GM18499 (cell line): ENCODE measurements around the gene ATRNL1.

Source experiments
- ATAC-seq: cut with Tn5 transposase; IDR thresholded peaks from one replicate; pipeline ENCODE4 v1.9.1; 2021; ENCODE audit warnings: moderate number of reproducible peaks; ENCODE audit not compliant: insufficient read depth, unreplicated experiment

The ATRNL1 gene

GRCh38 chr10:115093286-115093775, at the start of gene ATRNL1:
Gene ATRNL1 (plus strand): TSS chr10:115093365. CDS start chr10:115093751, 386 bp downstream.
- peak; percentile 34 for ATAC-seq

GRCh38 chr10:115043719-115044118, 49.4 kb upstream of the ATRNL1 start:
- no peak for ATAC-seq

DNA sequence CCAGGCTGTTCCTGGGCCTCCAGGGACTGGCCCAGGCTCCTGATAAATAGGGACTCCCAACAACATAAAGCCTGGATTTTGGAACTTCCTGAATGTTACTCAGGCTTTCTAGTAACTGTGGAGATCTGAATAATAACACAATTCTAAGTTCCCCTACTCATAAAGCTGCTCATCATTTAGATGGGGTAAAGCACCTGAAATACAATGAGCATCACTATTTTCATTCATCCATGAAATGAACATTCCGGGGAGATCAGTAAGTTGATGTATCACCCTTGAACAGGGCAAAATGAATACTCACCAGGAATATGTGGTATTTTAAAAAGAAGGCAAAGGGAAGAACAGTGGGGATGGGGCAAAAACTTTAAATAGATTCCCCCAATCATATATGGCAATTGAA, 48.3 kb upstream of the ATRNL1 start:
- ATAC-seq, result no peak

DNA sequence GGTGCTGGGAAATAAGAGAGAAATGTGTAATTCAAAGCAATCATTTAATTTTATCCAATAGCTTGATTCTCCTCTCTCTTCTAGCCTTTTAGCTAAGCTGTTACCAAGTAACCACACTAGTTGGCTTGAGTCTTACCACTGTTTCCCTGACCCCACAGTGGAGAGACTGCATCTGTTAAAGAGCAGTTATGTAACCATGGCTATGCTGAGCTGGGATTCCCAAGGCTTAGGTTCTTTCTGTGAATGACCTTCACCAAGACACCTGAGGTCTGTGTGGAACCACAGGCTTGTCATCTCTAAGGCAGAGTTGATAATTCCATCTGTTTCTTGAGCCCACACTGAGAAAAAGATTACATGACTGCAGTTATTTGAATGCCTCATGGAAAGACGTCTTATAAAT, 47.7 kb upstream of the ATRNL1 start:
- ATAC-seq, result no peak

DNA sequence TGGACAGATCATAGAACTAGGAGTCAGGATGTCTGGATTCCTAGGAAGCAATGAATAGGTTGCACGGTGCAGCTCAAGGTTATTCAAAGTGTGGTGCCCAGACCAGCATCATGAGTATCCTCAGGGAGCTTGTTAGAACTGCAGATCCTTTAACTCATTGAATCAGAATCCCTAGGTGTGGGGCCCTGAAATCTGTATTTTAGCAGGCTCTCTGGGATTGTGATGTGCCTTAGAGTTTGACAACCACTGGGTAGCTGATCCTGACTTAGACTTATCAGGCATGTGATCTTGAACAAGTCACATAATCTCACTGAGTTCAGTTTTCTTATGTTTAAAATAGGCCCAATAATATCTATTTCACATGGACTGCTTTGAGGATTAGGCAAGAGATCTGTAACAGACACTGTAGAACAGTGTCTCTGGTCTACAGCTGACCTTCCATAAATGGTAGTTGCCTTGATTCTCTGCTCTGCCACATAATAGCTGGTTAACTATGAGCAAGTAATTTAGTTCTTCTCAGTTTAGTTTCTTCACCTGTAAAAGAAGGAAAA, 46.4 kb upstream of the ATRNL1 start:
- no peak for ATAC-seq

GRCh38 chr10:115047705-115048104, 45.5 kb upstream of the ATRNL1 start:
- no peak for ATAC-seq

DNA sequence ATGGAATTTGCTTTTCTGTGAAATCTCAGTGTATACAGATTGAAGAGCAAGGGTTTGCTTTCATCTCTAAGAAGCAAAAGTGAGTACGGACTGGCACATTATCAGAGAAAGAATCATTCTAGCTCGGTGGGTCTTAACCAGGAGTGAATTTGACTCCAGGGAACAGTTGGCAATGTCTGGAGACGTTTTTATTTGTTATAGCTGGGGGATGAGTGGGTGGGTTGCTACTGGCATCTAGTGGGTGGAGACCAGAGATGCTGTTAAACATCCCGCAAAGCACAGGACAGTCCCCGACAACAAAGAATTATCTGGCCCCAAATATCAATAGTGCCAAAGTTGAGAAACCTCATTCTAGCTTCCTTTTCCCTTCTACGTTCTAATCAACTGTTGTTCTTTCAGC, 43.8 kb upstream of the ATRNL1 start:
- no peak for ATAC-seq

DNA sequence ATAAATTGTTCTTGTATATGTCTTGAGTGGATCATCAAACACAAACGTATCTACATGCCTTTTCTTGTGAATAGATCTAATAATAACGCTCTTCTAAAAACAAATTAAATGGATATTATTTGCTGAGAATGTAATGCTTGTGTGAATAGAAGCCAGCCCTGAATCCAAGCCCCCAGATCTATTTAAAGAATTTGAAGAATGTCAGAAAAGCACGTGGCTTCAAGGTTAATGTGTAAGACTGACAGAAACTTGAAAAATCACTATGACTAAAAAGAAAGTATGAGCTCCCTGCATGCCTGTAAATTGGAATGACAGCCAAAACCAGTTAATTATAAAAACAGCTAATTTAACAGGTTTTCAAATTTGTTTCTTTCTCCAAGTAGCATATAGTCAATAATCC, 43.2 kb upstream of the ATRNL1 start:
- ATAC-seq, result no peak

DNA sequence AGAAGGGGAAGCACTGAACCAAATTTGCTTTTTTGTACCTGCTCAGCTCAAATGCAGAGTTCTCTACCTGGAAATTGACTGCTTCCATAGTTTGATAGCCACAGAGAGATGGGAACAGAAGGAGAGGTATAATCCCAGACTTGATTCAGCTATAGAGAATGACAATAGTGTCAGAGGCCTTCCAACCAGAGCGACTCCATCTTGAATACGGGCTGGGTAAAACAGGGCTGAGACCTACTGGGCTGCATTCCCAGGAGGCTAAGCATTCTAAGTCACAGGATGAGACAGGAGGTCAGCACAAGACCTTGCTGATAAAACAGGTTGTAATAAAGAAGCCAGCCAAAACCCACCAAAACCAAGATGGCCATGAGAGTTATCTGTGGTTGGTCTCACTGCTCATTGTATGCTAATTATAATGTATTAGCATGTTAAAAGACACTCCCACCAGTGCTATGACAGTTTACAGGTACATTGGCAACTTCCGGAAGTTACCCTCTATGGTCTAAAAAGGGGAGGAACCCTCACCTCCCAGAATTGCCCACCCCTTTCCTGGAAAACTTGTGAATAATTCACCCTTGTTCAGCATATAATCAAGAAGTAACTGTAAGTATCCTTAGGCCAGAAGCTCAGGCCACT, 42.7 kb upstream of the ATRNL1 start:
- ATAC-seq, result no peak

GRCh38 chr10:115051216-115051615, 41.9 kb upstream of the ATRNL1 start:
- ATAC-seq, result no peak

GRCh38 chr10:115052226-115052625, 40.9 kb upstream of the ATRNL1 start:
- ATAC-seq, result no peak

DNA sequence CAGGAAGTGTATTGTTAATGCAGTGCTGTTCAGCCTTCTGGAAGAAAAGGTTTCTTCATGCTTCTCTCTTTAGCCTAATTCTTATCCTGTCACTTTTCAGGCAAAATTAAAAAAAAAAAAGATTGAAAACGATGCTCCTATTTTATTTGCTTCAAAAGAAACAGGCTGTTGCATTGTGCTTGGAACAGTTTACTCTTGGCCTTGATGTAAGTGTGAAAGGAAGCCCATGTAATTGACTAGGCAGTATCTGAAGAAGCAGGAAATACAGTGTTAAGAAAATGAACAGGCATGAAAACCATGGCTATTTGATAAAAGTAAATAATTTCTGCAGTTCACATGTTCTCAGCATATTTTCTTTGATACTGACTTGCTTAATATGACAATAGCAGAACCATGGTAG, 40.4 kb upstream of the ATRNL1 start:
- ATAC-seq, result no peak

DNA sequence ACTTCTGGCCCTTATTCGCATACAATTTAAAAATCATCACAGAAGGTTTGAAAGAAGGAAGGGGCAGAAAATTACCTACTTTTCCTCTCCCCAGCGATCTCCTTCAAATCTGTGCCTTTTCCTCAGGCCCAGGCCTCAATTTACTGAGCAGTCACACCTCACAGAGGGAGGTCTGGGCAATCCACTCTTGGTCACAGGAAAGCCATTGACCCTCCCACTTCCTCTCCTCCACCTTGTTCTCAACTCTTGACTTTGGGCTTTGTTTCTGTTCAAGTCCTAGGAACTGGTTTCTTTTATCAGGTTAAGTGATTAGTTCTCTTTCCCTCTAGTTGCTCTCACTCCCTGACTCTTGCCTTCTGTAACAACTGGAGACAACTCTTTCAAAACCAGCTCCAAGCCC, 37.0 kb upstream of the ATRNL1 start:
- ATAC-seq, result no peak

DNA sequence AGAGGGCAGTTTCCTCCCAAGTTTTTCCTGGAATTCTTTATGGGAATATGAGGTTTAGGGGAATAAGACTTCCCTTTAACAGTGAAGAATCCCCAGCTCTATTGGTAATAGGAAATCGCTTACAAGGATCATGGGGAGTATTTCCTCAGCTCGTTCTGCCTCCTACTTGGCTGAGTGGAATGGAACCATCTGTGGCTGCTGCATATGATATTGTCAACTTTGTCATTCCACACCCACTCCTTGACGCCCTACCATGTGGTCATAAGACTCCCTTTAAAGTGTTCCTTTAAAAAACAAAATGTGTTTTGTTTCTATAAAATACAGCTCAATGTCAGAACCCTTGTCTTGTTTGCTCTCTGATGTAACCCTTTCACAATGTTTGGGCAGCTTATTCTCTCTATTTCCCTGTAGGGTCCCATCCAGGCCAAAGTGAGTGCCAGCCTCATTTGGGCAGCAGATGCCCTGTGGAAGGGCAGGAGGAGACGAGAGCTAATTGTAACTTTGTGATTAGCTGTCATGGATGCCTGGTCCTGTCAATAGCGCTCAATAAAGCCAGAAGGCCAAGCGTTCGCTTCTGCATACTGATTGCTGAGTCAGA, 33.8 kb upstream of the ATRNL1 start:
- no peak for ATAC-seq

- ATAC-seq, result no peak
These were observed 29.2 kb upstream of the ATRNL1 start for GRCh38 chr10:115063701-115064658.

- no peak for ATAC-seq
These were observed 27.4 kb upstream of the ATRNL1 start for GRCh38 chr10:115065801-115066200.

- no peak for ATAC-seq
These were observed 26.6 kb upstream of the ATRNL1 start for GRCh38 chr10:115066528-115066927.

DNA sequence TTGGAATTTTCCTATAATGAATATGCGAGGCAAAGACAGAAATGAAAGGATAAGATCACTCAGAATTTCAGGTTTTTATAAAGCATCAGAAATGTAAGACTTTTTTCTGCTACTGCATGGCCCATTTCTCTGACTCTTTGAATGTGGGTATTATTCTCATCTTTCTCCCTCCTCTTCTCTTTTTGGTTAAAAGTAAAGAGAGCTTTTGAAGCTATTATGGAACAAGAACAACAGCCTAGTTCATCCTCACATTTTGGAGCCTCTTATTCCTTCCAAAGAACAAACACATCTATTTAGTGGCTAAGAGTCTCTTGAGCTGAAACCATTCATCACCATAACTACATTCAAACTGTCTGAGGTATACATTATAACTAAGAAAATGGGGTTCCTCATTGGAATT, 19.4 kb upstream of the ATRNL1 start:
- ATAC-seq, result no peak

DNA sequence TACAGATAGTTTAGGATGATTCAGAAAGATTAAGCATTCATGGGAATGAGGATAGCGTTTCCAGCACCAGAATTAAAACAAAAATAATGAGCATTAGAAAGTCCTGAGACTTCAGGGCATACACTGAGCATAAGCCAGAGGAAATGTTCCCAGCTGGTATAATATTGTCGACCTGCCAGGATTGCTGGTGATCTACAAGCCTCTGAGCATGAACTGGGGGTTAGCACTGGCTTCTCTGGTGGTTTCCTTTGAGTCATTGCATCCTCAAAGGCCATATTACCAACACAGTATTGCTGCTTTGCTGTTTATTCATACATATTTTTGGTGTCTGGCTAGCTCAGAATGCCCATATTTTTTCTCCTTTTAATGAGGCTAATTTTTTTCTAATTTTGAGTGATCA, 10.7 kb upstream of the ATRNL1 start:
- no peak for ATAC-seq

DNA sequence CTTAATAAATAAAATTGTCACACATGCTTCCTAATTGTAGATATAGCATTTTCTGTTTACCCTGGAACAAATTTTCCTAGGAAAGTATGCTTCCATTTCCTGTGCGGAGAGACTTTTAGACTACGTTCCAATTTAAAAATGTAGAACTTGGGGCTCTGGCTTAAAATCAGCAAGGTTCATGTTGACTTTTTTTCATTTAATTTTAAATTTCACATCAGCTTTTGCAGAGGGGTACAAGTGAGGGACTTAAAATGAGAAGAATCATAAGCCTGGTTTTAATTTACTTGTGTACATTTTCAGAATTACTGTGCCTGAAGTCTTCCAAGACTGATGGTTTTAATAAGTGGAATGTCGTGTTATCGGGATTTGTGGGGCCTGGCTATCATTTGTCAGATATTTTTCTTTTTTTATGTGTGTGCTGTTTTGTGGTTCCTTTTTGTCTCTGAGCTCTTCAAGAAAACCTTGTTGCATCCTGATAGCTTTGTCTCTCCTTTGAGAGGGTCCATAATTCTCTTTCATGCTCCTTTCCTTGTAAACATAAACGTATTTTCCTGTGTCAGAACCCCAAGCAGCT, 8.8 kb upstream of the ATRNL1 start:
- ATAC-seq, result no peak
